ENCODE results near the gene NDEL1.

- no peak for TF ChIP-seq CTCF (IDR thresholded peaks at IDR 0.05)
- TF ChIP-seq POLR2A (IDR thresholded peaks at IDR 0.05) = no peak
Measured at GRCh38 chr17:8445536-8445935, 9.9 kb downstream of the NDEL1 start.
